Neural cell (in vitro differentiated cells): ENCODE results near the gene HPX.

ENCODE experiments used
- CTCF ChIP-seq: fragments of 450-650 bp; IDR thresholded peaks from 2 replicates; pipeline ENCODE4 v1.5.1; 2014; ENCODE audit warnings: antibody characterized with exemption, mild to moderate bottlenecking, moderate library complexity; ENCODE audit not compliant: poor library complexity, severe bottlenecking
- EP300 ChIP-seq: fragments of 450-650 bp; conservative IDR thresholded peaks from 2 replicates; pipeline ENCODE4 v1.6.1; 2014; ENCODE audit warnings: antibody characterized with exemption, mild to moderate bottlenecking, moderate library complexity; ENCODE audit not compliant: poor library complexity, severe bottlenecking
- EZH2 ChIP-seq: fragments of 200-600, 300-800 bp; shearing (Covaris generic), sonication (generic); IDR thresholded peaks from 2 replicates; pipeline ENCODE4 v1.6.1; 2014; ENCODE audit warnings: antibody characterized with exemption, low read length, borderline replicate concordance, mild to moderate bottlenecking; ENCODE audit not compliant: insufficient read depth, poor library complexity, severe bottlenecking
- POLR2AphosphoS5 ChIP-seq: IDR thresholded peaks from 2 replicates; pipeline ENCODE4 v1.6.1; 2012
- REST ChIP-seq: IDR thresholded peaks from 2 replicates; pipeline ENCODE4 v1.6.1; 2012; ENCODE audit warnings: borderline replicate concordance
- TAF1 ChIP-seq: IDR thresholded peaks from 2 replicates; pipeline ENCODE4 v1.6.1; 2012; ENCODE audit warnings: low read depth

- TF ChIP-seq CTCF (no peak), EP300 (no peak), EZH2 (no peak), REST (no peak), POLR2AphosphoS5 (no peak), TAF1 (no peak)
Measured at GRCh38 chr11:6385046-6385777, 55.6 kb downstream of the HPX start.
